Measurements from ENCODE around the gene FREY1.

The FREY1 gene

GRCh38 chr11:45906965-45907611 lies at the start of gene FREY1:
Gene FREY1 (minus strand): TSS chr11:45907271. CDS start chr11:45907245, 26 bp downstream.
- no peak for DNase-seq (ENCODE audit: low read depth, low spot score)

GRCh38 chr11:45949992-45950407 lies 42.9 kb upstream of the FREY1 start:
- no peak for DNase-seq (ENCODE audit: low read depth, low spot score)

- DNase-seq (ENCODE audit: low read depth, low spot score) = no peak
Measured at GRCh38 chr11:45948356-45948755, 41.3 kb upstream of the FREY1 start.

DNA sequence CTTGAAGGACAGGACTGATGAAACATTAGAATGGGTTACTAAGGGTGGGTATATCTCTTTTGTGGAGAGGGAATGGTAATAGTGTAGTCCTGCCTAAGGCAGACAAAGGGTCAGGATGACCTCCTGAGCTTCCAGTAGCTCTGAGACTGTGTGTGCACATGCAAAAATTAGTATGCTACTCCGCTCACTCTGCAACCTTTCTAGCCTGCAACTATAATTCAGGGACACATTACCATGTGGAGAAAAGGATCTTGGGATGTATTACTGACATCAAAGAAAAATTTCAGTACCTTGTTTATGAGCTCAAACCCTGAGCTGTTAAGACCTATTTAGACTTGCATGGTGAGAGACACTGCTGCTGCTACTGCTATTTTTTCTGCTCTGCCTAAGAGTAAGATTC lies 40.8 kb upstream of the FREY1 start:
- DNase-seq (ENCODE audit: low read depth, low spot score) = no peak

GRCh38 chr11:45945397-45945999 lies 38.4 kb upstream of the FREY1 start:
- no peak for DNase-seq (ENCODE audit: low read depth, low spot score)

- DNase-seq (ENCODE audit: low read depth, low spot score) = no peak
Measured at GRCh38 chr11:45942381-45942780, 35.3 kb upstream of the FREY1 start.

GRCh38 chr11:45941285-45941684 lies 34.2 kb upstream of the FREY1 start:
- DNase-seq (ENCODE audit: low read depth, low spot score) = no peak

- no peak for DNase-seq (ENCODE audit: low read depth, low spot score)
Measured at GRCh38 chr11:45939836-45940235, 32.8 kb upstream of the FREY1 start.

GRCh38 chr11:45937916-45938315 lies 30.8 kb upstream of the FREY1 start:
- DNase-seq (ENCODE audit: low read depth, low spot score) = no peak

DNA sequence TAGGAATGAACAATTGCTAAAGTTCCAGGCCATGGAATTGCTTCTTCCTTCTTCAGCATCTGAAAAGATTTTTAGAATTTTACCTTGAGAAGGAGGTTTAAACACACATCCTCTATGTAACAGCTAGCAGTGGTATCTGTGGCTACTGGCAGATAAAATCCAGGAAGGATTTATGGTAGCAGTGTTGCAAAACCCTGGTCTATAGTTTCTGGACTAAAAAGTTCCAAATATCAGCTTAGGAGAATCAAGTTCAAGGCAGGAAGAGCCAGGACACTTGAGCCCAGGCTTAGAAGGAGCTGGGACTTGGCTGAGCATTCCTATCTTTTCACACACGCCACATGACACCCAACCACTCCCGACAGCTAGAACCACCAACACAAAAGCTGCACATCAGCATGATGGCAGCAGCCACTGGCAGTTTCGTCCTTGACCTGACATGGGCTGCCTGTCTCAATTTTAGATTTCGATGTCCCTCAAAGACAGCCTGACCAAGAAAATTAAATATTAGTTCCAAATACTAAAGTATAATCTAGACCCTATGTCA lies 29.5 kb upstream of the FREY1 start:
- DNase-seq (ENCODE audit: low read depth, low spot score) = no peak

- no peak for DNase-seq (ENCODE audit: low read depth, low spot score)
Measured at GRCh38 chr11:45935349-45936064, 28.4 kb upstream of the FREY1 start.

- no peak for DNase-seq (ENCODE audit: low read depth, low spot score)
Measured at GRCh38 chr11:45934580-45935318, 27.7 kb upstream of the FREY1 start.

- no peak for DNase-seq (ENCODE audit: low read depth, low spot score)
Measured at GRCh38 chr11:45933846-45934579, 26.9 kb upstream of the FREY1 start.

DNA sequence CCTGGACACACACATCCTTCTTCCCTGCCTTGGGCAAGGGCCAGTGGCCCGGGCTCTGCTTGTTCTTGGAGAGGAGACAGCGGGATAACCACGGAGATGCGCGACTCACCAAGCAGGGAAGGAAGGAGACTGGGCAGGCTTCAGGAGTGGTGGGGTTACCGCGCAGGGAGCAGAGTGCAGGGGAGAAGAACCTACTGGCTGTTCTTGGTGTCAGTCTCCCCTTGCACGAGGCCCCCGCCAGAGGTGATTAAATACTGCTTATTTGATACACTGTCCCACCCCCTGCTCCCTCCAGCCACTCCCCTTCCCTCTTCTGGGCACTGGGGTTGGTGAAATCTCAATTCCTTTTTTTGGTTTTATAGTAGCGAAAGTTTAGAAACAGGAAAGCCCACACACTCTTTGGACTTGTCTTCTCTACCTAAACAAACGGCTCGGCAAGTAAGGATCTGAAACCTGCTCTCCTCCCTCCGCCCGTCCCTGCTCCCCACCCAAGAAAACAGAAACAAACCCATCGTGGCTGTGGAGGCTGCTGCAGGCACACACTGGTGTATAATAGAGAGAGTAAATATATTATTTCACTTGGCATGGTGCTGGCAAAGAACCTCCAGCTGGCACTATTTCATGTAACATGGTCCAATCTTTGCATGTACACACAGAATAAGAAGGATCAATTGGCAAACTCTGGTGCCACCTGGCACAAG lies 26.2 kb upstream of the FREY1 start:
- DNase-seq (ENCODE audit: low read depth, low spot score) = no peak

DNA sequence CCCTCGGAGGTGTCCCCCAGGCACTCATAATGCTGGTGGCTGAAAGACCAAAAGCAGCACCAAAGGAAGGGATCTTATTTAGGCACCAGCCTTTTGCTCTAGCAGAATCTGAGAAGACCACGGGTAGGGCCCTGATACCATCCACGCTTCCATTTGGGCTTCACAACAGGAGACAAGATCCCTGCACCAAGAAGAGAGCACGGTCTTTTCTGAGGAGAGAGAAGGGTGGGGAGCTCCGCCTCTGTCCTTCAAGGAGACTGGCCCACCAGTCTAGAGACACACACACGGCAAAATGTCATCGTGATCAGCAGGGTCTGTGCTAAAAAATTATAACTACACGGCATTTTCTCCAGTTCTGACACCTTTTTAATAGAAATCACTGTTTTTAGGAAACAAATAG lies 25.1 kb upstream of the FREY1 start:
- no peak for DNase-seq (ENCODE audit: low read depth, low spot score)

- no peak for DNase-seq (ENCODE audit: low read depth, low spot score)
Measured at GRCh38 chr11:45931739-45932138, 24.7 kb upstream of the FREY1 start.

DNA sequence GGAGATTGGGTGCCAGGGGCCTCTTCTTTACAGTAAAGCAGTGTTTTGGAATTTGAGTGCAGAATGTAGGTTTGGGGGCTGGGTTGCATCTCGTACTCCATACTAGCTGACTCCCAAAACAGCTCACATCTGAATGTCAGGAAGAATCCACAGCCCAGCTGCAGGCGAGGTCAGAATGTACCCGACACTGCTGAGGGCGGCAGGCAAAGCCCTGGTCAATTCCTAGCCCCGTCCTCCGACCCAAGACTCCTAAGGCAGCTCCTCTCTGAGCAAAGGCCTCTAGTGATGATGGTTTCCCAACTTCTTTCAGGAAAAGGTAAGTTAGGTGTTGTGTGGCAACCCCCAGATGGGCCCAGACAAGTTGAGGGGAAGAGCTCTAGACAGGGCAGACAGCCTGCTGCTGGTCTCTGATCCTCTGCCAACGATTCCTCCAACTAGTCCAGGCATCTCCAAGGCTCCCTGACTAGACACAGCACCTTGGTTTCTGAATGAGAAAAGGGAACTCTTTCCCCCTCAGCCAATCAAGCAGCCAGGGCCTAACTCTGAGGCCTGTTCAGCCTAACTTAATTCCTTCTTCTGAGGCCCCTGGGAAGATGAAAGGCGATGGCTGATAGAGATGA lies 24.0 kb upstream of the FREY1 start:
- DNase-seq (ENCODE audit: low read depth, low spot score) = no peak

DNA sequence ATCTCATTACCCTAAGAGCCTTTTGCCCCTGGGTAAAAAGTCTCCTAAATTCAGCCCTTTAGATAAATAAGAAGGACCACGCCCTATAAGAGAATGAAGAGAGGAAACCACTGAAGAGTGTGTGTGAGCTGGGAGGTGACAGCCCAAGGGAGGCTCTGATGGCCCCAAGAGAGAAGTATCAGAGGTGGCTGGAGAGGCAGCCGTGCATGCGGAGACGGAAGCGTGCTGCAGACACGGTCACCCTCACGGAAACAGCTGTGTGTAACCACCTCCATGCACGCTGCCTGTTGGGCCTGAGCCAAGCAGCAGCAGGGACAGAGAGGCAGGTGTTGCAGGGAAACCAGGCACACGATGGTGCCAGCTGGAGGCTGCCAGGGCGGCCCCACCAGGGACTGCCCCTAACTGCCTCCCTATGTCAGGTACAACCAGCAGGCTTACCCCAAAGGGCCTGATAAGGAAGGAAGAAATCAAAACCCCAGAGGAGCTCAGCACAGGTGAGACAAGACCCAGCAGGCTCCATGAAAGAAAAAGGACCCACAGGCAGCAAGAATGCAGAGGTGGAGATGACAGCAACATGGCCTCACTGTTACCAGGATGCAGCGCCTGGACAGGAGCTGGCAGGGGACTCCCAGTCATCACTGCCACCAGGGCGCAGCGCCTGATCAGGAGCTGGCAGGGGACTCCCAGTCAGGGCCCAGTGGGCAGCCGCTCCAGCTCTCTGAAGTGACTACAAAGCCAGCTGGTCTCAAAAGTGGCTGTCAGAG lies 23.1 kb upstream of the FREY1 start:
- DNase-seq (ENCODE audit: low read depth, low spot score) = no peak

- DNase-seq (ENCODE audit: low read depth, low spot score) = no peak
Measured at GRCh38 chr11:45929486-45930030, 22.5 kb upstream of the FREY1 start.

Measured in smooth muscle cell of the brain vasculature (primary cell).